ENCODE measurements around the gene CLDN34. TPM values are rescaled to one million over a fixed set of nuclear protein-coding genes. Genes with fewer than 3 reads are reported as not detected.

Gene CLDN34
- total RNA-seq, 6 experiments from 2014 or later, result 0.22 to 0.39 TPM; not detected in 4

- Histone ChIP-seq H3K27me3 (no peaks in the 10 kb centered on the region), H3K4me3 (no peak overlapping the region), H3K9me3 (no peaks in the 10 kb centered on the region), H3K27ac (no peak overlapping the region), H3K4me1 (no peaks in the 10 kb centered on the region), H3K36me3 (no peaks in the 10 kb centered on the region)
- no peak for DNase-seq
- no peak for ATAC-seq
- no peak for TF ChIP-seq POLR2A (IDR thresholded peaks at IDR 0.05)
- TF ChIP-seq CTCF (IDR thresholded peaks at IDR 0.05), result no peak
- 82% methylated on average over 6 of the region's 7 CpGs for WGBS (ENCODE audit: insufficient coverage, low coverage, low lambda C conversion rate, missing lambda C conversion rate)
- intact Hi-C loops (cut with DNase I), result no loop called here
These were observed 13.2 kb downstream of the CLDN34 start for GRCh38 chrX:9980401-9980800.

GRCh38 chrX:9980927-9981326 is 13.8 kb downstream of the CLDN34 start:
- DNase-seq (no peak), ATAC-seq (no peak)
- Histone ChIP-seq H3K36me3 (no peaks in the 10 kb centered on the region), H3K27me3 (no peaks in the 10 kb centered on the region), H3K9me3 (no peaks in the 10 kb centered on the region), H3K27ac (peak overlapping the region in 1 of 3 donors; percentile 11), H3K4me3 (no peak overlapping the region), H3K4me1 (no peaks in the 10 kb centered on the region)
- TF ChIP-seq POLR2A (IDR thresholded peaks at IDR 0.05), result no peak
- TF ChIP-seq CTCF (IDR thresholded peaks at IDR 0.05), result no peak
- intact Hi-C loops (cut with DNase I), result no loop called here
- 57% methylated on average over 4 of the region's 5 CpGs for WGBS (ENCODE audit: insufficient coverage, low coverage, low lambda C conversion rate, missing lambda C conversion rate)

- TF ChIP-seq CTCF (IDR thresholded peaks at IDR 0.05) (no peak), POLR2A (IDR thresholded peaks at IDR 0.05) (no peak)
- Histone ChIP-seq H3K27ac (no peak overlapping the region), H3K4me3 (no peak overlapping the region), H3K4me1 (no peaks in the 10 kb centered on the region), H3K9me3 (no peaks in the 10 kb centered on the region), H3K27me3 (no peaks in the 10 kb centered on the region), H3K36me3 (no peaks in the 10 kb centered on the region)
- 94% methylated on average over 5 of the region's 18 CpGs for WGBS (ENCODE audit: insufficient coverage, low coverage, low lambda C conversion rate, missing lambda C conversion rate)
- DNase-seq (no peak), ATAC-seq (peak in 1 of 4 donors; percentile 17)
- intact Hi-C loops (cut with DNase I), result no loop called here
These were observed 16.3 kb downstream of the CLDN34 start for GRCh38 chrX:9983441-9983840.

- H3K27ac ChIP-seq, result no peak overlapping the region
- ATAC-seq (no peak), DNase-seq (no peak)
- H3K27me3 ChIP-seq, result no peaks in the 10 kb centered on the region
- 60% methylated on average over 3 of the region's 11 CpGs for WGBS (ENCODE audit: insufficient coverage, low coverage, low lambda C conversion rate, missing lambda C conversion rate)
- H3K4me1 ChIP-seq, result no peaks in the 10 kb centered on the region
- TF ChIP-seq CTCF (IDR thresholded peaks at IDR 0.05) (no peak), POLR2A (IDR thresholded peaks at IDR 0.05) (no peak)
- H3K9me3 ChIP-seq, result no peaks in the 10 kb centered on the region
- H3K36me3 ChIP-seq, result no peaks in the 10 kb centered on the region
- no peak overlapping the region for H3K4me3 ChIP-seq
- intact Hi-C loops (cut with DNase I), result no loop called here
These were observed 16.7 kb downstream of the CLDN34 start for GRCh38 chrX:9983846-9984245.

- H3K9me3 ChIP-seq, result no peaks in the 10 kb centered on the region
- ATAC-seq (peak in 1 of 4 donors; percentile 39), DNase-seq (no peak)
- H3K27ac ChIP-seq, result no peak overlapping the region
- H3K27me3 ChIP-seq, result no peaks in the 10 kb centered on the region
- H3K36me3 ChIP-seq, result no peaks in the 10 kb centered on the region
- no peak overlapping the region for H3K4me3 ChIP-seq
- no peaks in the 10 kb centered on the region for H3K4me1 ChIP-seq
- TF ChIP-seq POLR2A (IDR thresholded peaks at IDR 0.05) (no peak), CTCF (IDR thresholded peaks at IDR 0.05) (peak; percentile 43 to 54 (median 44))
- intact Hi-C loops (cut with DNase I), result no loop called here
- 29% methylated on average over 1 of the region's 1 CpG for WGBS (ENCODE audit: insufficient coverage, low coverage, low lambda C conversion rate, missing lambda C conversion rate)
These were observed 21.6 kb downstream of the CLDN34 start for GRCh38 chrX:9988762-9989161.
